GM21825 (cell line): ENCODE measurements around the gene COX8A.

Experiments
- ATAC-seq: cut with Tn5 transposase; IDR thresholded peaks from one replicate; pipeline ENCODE4 v1.9.1; 2021; ENCODE audit warnings: mild to moderate bottlenecking, moderate library complexity; ENCODE audit not compliant: unreplicated experiment

COX8A gene

DNA sequence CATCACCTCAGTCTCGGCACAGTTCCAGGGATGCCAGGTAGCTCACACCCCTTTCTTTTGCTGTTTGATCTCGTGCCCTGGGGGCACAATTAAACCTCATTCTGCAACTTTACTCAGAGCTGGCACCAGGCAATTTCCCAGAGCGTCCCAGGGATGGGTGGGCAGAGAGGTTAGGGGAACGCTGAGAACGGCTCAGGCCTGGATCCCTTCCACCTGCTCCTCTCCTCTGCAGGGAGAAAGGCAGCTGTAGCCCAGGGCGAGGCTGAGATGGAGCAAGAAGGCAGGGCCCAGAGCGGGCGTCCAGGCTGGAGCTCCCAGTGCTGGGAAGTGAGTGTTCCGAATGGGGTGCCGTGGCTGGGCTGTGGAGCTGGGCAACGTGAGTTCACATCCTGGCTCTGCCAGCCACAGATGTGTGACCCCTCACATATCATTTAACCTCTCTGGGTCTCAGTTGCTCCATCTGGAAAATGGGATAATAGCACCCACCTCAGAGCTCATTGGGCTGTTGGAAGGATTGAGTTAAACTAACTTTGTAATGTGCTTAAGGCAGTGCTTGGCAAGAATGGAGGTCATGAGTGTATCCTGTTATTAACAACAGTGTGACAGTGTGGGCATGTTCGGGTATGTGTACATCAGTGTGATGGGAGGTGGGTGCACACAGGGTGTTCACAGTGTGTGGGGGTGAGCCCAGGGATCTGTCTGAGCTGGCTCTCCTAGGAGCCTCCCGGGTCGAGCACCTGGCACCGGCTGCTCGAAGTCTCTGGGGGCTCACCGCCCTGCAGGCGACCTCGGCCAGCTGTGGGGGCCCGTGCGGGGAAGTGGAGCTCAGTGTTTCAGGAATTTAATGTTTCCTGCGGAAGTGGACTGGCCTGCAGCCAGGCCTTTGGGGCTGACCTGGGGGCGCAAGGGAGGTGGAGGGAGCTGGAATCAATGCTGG lies 27.3 kb downstream of the COX8A start:
- no peak for ATAC-seq

DNA sequence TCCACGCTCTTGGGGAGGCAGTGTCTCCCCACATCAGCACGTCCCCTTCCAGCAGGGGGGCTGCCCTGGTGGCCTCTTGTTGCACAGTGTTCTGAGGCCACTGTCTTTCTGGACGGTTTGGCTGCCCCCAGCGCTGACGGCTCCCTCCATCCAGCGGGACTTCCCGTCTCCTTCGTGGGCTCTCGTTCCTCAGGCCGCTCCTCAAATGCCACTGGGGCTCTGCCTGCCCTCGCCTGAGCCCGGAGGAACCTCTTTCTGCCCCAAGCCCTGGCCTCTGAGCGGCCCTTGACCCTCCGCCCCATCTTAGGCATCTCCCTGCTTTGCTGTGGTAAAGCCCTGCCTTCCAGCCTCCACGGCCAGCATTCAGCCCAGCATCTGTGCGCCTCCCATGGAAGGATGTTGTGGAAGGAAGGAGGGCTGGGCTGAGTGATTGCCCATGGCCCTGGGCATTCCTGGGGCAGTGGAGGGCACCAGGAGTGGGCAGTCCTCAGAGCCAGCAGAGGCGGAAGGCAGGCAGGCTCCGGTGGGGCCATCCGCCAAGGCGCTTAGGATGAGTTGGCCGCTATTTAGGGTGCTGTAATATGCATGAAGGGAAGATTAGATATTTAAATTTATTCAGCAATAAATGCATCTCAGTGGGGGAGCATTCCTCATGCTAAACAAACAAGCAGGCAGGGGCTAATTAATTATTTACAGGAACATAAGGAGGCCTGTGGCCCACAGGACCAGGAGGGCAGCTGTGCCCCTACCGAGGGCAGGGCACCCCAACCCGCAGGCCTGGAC lies 29.6 kb downstream of the COX8A start:
- no peak for ATAC-seq

DNA sequence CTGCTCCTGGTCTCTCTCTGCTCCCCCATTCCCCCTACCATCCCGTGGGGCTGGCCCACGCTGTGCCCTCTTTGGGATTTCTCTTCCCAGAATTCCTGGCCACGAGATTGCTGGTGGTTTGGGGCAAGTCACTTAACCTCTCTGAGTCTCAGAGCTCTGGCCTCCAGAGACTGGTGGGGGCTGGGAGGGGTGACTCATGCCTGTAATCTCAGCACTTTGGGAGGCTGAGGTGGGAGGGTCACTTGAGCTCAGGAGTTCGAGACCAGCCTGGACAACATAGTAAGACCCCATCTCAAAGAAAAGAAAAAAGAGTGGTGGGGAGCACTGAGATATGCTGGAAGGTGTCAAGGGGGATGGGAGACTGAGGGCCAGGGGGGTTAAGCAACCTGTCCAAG lies 30.2 kb downstream of the COX8A start:
- ATAC-seq: no peak

GRCh38 chr11:64005691-64006090 lies 31.3 kb downstream of the COX8A start:
- ATAC-seq: no peak

DNA sequence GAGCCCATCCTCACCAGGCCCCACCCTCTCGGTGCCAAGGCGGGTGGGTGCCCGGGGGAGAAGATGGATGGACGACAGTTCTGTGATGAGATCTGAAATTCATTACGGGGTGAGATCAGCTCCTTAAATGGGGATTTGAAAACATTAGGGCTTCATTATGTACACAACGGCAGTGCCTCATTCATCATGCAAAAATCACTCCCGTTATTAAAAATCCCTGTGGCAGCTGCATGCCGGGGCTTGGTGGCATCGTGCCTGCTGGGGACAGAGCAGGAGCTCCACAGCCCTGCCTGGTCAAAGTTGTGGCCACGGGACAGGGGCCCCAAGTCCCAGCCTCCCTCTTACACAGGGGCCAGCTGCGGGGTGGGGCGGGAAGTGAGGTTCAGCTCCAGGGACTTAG lies 32.0 kb downstream of the COX8A start:
- ATAC-seq: no peak

DNA sequence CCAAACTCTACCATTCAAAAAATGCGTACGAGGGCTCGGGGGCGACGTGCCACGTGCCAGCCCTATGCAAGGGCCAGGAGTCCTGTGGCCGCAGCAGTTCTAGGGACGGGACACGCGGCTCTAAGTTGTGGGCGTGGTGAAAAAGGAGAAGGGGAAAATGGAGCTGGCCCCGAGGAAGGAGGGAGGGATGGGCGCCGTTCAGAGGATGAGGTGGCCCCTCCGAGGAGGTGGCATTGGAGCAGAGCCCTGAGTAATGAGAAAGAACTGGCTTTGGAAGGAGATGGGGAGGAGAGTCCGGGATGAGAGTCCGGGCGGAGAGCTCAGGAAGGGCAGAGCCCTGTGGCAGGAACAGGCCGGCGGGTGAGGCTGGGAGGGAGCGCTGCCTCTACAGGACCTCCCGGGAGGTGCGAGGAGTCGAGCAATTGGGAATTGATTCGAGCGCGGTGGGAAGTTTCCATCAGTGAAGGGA lies 32.8 kb downstream of the COX8A start:
- ATAC-seq: no peak

DNA sequence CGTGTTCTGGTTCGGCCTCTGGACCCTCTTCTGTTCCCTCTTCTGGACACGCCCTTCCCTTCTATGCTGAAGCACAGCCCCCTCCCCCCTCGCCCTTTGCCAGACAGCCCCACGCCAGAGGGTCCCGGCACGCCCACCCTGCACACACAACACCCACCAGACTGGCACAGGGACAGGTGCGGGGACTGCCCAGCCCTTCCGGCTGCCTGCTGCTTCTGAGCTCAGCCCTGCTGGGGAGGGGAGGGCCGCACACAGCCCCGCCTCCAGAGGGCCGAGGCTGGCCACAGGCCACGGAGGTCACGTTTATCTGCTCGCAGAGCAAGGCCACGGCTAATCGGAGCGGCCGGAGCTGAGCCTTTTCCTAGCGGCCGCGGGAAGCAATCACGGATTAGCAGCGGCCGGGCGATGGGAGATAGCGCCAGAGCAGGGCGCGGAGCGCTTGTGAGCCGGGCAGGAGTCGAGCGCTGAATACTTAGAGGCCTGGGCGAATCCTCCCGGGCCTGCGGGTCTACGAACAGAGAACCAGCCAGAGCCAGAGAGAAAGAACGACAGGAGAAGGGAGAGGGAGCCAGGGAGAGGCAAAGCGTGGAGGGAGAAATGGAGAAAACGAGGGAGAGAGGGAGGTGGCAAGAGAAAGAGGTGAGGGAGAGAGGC lies 33.3 kb downstream of the COX8A start:
- no peak for ATAC-seq

- ATAC-seq: no peak
Observed at GRCh38 chr11:64008283-64008913, 34.0 kb downstream of the COX8A start.

DNA sequence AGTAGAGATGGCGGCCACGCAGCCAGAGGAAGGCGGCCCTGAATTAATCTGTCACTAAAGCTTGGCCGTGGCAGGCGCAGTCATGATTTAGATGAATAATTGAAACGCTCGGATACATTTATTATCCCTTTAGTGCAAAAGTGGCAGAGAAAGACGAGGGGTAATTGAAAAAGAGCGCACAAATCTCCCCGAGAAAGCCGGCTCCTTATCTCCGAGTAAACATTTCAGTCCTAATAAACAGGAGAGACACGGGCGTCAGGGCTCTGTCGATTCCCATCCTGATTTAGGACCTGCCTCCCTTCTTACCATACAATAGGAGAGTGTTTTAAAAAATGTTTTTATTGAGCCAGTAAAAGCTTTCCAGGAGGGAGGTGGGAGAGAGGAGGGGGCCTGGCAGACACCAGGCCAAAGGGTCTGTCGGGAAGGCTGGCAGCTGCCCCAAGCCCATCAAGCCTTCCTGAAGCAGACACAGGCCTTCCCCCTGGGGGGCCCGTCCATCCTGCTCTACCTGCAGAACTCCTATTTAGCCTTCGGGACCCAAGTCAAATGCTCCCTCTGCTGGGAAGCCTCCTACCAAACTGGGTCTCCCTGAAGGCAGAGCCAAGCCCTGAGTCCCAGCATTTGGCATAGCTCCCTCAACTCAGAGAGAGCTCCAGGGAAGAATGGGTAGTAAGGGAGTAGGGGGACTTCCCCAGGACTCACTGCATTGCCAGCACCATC lies 34.7 kb downstream of the COX8A start:
- no peak for ATAC-seq

DNA sequence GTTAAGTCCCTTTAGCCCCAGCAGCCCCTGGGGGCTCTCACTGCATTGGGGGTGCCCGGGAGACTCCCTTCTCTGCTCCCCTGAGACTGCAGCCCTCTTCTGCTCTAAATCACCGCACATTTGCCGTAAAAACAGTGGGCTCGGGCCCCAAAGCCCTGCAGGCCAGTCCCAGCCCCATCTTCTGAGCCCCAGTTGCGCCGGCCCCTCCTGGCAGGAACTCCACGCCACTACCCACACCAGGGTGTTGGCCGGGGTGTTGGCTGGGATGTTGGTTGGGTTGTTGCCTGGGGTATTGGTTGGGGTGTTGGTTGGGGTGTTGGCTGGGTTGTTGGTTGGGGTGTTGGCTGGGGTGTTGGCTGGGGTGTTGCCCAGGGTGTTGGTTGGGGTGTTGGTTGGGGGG lies 35.3 kb downstream of the COX8A start:
- no peak for ATAC-seq

GRCh38 chr11:64010783-64011182 lies 36.4 kb downstream of the COX8A start:
- no peak for ATAC-seq

GRCh38 chr11:64011371-64011770 lies 37.0 kb downstream of the COX8A start:
- no peak for ATAC-seq

GRCh38 chr11:64013141-64013896 lies 38.9 kb downstream of the COX8A start:
- no peak for ATAC-seq

DNA sequence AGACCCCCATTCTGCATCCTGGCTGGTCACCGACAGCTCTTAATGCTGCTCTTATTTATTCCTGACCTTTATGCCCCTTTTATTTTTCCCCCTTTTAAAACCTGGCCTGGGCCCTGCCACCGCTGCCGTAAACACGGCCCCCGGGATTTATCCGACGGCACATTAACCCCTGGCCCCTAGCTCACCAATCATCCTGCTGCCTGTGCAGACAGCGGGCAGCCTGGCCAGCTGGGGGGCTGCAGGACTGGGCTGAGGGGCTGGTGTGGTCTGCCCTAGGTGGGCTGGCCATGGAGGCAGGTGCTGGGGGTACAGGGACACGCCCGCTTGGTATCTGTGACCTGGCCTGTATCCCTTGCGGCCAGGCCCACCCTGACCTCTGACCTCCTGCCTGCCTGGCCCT lies 39.9 kb downstream of the COX8A start:
- ATAC-seq: no peak

- ATAC-seq: no peak
Observed at GRCh38 chr11:64015510-64015909, 41.1 kb downstream of the COX8A start.

GRCh38 chr11:64015935-64016845 lies 41.8 kb downstream of the COX8A start:
- ATAC-seq: no peak

GRCh38 chr11:64017945-64018224 lies 43.5 kb downstream of the COX8A start:
- no peak for ATAC-seq

DNA sequence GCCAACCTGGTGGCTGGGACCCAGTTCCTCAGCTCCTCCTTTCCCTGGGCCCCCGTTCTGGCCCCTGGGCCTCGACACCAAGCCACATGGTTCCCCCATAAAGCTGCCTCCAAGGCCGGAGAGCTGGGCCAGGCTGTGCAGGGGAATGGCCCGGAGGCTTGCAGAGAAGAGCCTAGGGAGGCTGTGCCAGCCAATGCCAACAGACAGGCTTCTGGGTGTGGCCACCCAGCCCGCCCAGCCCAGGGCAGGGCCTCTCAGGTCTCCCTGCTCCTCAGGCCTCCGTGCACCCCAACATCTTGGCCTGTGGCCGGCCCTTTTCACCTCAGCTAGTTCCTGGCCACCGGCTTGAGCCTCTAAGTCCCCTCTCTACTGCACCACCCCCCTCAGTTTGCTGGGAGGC lies 43.9 kb downstream of the COX8A start:
- ATAC-seq: no peak
